Endothelial cell of umbilical vein (primary cell): ENCODE measurements around the gene CACNG4.

Experiments
- EZH2 ChIP-seq: IDR thresholded peaks from 2 replicates; pipeline ENCODE4 v1.6.1; 2012; ENCODE audit warnings: borderline replicate concordance, low read depth, mild to moderate bottlenecking, moderate library complexity, low read length, inconsistent platforms; ENCODE audit not compliant: severe bottlenecking
- FOS ChIP-seq: IDR thresholded peaks from 2 replicates; pipeline ENCODE4 v1.6.1; 2011; ENCODE audit warnings: mild to moderate bottlenecking, low read length, moderate library complexity, borderline replicate concordance; ENCODE audit not compliant: insufficient read depth
- JUN ChIP-seq: IDR thresholded peaks from 2 replicates; pipeline ENCODE4 v1.6.1; 2011; ENCODE audit warnings: borderline replicate concordance, low read depth; ENCODE audit not compliant: insufficient read length, insufficient read depth
- MYC ChIP-seq: IDR thresholded peaks from one replicate; pipeline ENCODE4 v1.6.1; 2011; ENCODE audit warnings: mild to moderate bottlenecking, low read depth, low read length
- POLR2A ChIP-seq: IDR thresholded peaks from 2 replicates; pipeline ENCODE4 v1.6.1; 2012; ENCODE audit warnings: low read depth, mild to moderate bottlenecking, control low read depth, low read length
- POLR2AphosphoS5 ChIP-seq: IDR thresholded peaks from 2 replicates; pipeline ENCODE4 v1.6.1; 2012; ENCODE audit warnings: low read depth, mild to moderate bottlenecking, control low read depth, low read length, moderate library complexity; ENCODE audit not compliant: insufficient read depth
- TF ChIP-seq, protein P1 (sequence below), 2 donors: IDR thresholded peaks; 1 replicate in 1 of 2; 2 replicates in 1 of 2; pipeline ENCODE4 v1.5.1; 2011; ENCODE audit warnings: low read length in 2 of 2, mild to moderate bottlenecking in 2 of 2, moderate library complexity in 2 of 2, control low read depth in 1 of 2, inconsistent platforms in 1 of 2, low read depth in 1 of 2; ENCODE audit not compliant: insufficient read depth in 1 of 2; ENCODE audit errors: extremely low read depth in 1 of 2
- TF ChIP-seq, protein P2 (sequence below): IDR thresholded peaks from 2 replicates; pipeline ENCODE4 v1.6.1; 2011; ENCODE audit not compliant: insufficient read depth, insufficient read length

DNA sequence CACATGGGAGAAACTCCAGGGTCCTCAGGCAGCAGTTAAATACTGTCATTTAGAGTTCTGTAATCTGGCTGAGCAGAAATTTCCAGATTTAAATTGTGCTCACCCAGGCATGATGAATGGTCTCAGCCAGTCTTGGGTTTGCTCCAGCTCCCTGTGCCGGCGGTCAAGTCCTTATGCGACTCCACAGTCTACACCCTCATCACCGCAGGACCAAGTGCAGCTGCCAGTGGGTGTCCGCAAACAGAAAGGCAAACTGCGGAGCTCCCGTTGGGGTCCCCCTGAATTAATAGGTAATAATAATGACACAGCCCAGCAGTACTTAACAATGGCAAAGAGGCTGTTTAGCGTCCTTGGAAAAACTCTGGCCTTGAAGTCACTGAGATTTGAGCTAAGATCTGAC is 3.9 kb upstream of the CACNG4 start:
- TF ChIP-seq, protein P1, sequence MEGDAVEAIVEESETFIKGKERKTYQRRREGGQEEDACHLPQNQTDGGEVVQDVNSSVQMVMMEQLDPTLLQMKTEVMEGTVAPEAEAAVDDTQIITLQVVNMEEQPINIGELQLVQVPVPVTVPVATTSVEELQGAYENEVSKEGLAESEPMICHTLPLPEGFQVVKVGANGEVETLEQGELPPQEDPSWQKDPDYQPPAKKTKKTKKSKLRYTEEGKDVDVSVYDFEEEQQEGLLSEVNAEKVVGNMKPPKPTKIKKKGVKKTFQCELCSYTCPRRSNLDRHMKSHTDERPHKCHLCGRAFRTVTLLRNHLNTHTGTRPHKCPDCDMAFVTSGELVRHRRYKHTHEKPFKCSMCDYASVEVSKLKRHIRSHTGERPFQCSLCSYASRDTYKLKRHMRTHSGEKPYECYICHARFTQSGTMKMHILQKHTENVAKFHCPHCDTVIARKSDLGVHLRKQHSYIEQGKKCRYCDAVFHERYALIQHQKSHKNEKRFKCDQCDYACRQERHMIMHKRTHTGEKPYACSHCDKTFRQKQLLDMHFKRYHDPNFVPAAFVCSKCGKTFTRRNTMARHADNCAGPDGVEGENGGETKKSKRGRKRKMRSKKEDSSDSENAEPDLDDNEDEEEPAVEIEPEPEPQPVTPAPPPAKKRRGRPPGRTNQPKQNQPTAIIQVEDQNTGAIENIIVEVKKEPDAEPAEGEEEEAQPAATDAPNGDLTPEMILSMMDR (IDR thresholded peaks at IDR 0.05; ENCODE audit: extremely low read depth in 1 of 2, insufficient read depth in 1 of 2, low read depth in 1 of 2, low read length in 2 of 2) = no peak
- no peak for TF ChIP-seq POLR2A
- TF ChIP-seq POLR2AphosphoS5 = no peak
- no peak for TF ChIP-seq EZH2
- no peak for TF ChIP-seq MYC
- TF ChIP-seq, protein P2, sequence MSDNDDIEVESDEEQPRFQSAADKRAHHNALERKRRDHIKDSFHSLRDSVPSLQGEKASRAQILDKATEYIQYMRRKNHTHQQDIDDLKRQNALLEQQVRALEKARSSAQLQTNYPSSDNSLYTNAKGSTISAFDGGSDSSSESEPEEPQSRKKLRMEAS = no peak
- no peak for TF ChIP-seq FOS
- no peak for TF ChIP-seq JUN
